NCI-H2171 (cell line): Measurements from ENCODE around the gene PCNX3.
A peak's percentile ranks its signal among the peaks of the same experiment; 100 is the strongest.
"Not testable (repeated sequence)": the region's sequence is repeated elsewhere in the genome, so short reads cannot be mapped to it uniquely, and the experiment has no call there.

Experiments
- DNase-seq: peaks from one replicate; lab custom pipeline; 2025; lab: John Stamatoyannopoulos, UW

PCNX3 gene

DNA sequence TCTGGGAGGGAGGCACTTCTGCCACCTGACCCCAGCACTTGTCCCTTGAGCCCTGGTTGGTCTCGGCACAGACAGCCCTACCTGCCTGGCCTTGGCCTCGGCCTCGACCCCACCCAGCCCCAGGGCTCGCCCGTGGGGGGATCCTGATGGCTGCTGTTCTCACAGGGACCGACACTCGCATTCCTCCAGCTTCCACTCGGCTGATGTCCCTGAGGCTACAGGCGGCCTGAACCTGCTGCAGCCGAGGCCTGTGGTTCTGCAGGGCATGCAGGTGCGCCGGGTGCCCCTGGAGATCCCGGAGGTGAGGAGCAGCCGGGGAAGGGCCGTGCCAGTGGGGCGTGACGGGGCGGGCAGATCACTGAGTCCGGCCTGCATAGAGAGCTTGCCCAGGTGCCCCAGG is 5.1 kb downstream of the PCNX3 start:
- DNase-seq: no peak

GRCh38 chr11:65621460-65621859 is 5.9 kb downstream of the PCNX3 start:
- no peak for DNase-seq

- no peak for DNase-seq
Observed at GRCh38 chr11:65622011-65622410, 6.4 kb downstream of the PCNX3 start.

- DNase-seq: no peak
Observed at GRCh38 chr11:65623177-65623576, 7.6 kb downstream of the PCNX3 start.

GRCh38 chr11:65623852-65624616 is 8.5 kb downstream of the PCNX3 start:
- no peak for DNase-seq

DNA sequence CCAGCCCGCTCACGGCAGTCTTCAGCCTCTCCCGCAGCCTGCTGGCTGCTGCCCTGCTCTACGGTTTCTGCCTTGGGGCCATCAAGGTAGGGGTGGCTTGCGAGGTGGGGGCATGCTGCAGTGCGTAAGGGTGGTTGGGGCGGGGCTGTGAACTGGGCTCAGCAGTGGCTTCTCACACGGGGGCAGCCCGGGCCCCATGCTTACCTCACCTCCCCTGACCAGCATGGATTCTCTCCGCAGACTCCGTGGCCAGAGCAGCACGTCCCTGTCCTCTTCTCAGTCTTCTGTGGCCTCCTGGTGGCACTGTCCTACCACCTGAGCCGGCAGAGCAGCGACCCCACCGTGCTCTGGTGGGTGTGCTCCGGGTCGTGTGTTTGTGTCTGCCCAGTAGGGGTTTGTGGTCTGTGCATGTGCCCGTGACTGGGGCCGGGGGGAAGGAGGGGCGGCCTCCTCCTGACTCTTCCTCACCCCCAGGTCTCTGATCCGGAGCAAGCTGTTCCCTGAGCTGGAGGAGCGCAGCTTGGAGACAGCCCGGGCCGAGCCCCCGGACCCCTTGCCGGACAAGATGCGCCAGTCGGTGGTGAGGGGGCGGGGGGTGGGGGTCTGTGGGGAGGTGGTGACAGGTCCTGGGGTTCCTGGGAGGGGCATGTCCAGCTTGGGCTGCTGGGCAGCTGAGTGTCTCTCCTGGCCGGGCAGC is 9.5 kb downstream of the PCNX3 start:
- DNase-seq: no peak

DNA sequence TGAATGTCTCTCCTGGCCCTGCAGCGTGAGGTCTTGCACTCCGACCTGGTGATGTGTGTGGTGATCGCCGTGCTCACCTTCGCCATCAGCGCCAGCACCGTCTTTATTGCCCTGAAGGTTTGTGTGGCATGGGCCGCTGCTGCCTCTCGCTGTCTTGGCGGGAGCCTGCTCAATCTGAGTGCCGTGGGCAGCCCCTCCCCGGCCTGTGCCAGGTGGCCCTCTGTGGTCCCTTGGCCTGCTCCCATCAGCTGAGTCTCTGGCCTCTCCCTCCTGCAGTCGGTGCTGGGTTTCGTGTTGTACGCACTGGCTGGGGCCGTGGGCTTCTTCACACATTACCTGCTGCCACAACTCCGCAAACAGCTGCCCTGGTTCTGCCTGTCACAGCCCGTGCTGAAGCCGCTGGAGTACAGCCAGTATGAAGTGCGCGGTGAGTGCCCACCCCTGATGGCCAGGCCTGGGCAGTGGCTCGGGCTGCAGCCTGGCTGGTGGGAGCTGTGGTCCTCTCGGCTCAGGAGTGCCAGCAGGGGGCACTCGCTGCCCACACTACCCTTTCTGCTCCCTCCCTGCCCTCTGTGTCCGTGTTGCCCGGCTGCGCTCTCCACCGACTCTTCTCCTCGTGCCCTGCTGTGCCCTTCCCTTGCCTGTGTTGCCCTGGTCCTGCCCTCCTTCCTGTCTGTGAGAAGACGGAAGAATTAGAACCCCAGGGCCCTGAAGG is 10.2 kb downstream of the PCNX3 start:
- DNase-seq: no peak

- DNase-seq: no peak
Observed at GRCh38 chr11:65627202-65627601, 11.6 kb downstream of the PCNX3 start.

GRCh38 chr11:65629579-65629978 is 14.0 kb downstream of the PCNX3 start:
- no peak for DNase-seq

DNA sequence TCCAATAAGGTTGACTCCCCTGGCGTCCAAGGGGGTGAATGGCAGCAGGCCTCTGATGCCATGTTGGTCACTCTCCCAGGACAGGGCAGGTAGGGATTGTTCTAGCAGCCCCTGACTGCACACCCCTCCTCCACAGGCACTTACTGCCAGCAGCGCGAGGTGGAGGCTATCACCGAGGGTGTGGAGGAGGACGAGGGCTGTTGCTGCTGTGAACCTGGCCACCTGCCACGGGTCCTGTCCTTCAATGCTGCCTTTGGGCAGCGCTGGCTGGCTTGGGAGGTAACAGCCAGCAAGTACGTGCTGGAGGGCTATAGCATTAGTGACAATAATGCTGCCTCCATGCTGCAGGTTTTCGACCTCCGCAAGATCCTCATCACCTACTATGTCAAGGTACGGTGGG is 14.6 kb downstream of the PCNX3 start:
- DNase-seq: no peak

GRCh38 chr11:65633390-65634108 is 18.0 kb downstream of the PCNX3 start:
- no peak for DNase-seq

DNA sequence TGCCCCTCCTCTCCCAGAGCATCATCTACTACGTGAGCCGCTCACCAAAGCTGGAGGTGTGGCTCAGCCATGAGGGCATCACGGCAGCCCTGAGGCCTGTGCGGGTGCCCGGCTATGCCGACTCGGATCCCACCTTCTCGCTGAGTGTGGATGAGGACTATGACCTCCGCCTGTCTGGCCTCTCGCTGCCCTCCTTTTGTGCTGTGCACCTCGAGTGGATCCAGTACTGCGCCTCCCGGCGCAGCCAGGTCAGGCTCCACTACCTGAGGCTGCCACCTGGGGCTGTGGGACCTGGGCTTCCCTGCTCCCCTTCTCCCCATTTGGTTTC is 18.5 kb downstream of the PCNX3 start:
- DNase-seq: no peak

GRCh38 chr11:65634440-65634839 is 18.9 kb downstream of the PCNX3 start:
- no peak for DNase-seq

GRCh38 chr11:65634905-65635731 is 19.5 kb downstream of the PCNX3 start:
- DNase-seq: no peak

GRCh38 chr11:65636108-65637031 is 20.8 kb downstream of the PCNX3 start:
- no peak for DNase-seq

DNA sequence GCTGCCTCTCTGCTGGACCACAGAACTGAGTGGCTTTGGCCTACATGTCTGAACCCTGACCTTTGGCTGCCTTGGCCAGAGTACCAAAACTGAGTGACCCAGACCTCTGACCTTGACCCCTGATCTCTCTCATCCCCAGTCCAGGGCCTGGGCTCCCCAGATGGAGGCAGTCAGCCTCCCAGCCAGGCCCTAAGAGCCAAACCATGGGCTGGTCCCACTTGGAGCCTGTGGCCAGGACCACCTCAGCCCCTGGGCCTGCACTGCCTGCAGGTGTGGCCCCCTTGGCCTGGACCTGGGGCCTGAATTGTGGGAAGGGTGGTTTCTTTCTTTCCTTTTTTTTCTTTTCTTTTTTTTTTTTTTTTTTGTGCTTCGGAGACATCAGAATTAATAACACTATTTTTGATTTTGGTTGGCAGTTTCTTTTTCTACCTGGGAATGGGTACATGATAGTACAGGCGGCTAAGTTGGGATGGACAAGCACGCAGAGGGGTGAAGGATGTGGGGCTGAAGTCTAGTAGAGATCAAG is 21.5 kb downstream of the PCNX3 start:
- DNase-seq: no peak

DNA sequence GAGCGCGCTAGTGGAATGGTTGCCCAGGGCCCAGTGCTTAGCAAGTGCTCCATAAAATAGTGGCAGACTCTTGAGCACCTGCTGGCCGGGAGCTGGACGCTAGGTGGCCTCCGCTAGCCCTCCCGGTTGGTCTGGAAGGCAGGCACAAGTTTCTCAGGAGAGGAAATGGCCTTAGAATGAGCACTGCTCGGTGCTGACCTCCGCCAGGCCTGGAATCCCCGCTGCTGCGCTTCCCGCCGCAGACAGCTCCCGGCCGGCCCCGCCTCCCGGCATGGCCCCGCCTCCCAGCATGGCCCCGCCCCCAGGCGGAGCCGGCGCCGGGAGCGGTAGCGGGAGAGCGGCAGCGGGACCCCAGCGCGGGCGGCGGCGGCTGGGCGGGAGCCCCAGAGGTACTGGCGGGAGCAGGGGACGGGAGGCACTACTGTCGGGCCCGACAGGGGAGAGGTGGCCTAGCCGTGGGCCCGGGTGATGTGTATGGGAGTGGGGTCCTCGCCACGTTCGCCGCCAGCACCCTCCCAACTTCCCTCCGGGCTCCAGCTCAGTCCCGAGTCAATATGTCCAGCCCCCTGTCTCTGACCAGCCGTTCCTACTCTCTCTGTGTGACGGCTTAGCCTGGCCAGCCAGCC is 22.3 kb downstream of the PCNX3 start, which contains the start of gene SIPA1:
SIPA1 (plus strand) TSS at position 308 of the 626 bp plus-strand sequence. CDS start 2,821 bp downstream, outside the sequence.
- DNase-seq: peak; percentile 43

DNA sequence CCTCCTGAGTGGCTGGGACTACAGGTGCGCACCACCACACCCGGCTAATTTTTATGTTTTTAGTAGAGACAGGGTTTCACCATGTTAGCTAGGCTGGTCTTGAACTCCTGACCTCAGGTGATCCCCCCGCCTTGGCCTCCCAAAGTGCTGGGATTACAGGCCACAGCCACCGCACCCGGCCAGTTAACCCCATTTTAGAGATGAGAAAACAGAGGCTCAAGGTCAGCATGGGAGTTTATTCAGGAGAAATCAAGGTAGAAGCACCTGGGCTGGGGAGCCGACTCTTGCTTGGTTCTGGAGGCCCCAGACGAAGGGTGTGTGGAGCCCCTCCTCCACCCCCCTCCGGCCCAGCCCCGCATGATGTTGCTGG is 23.6 kb downstream of the PCNX3 start:
- DNase-seq: not testable (repeated sequence)

- DNase-seq: no peak
Observed at GRCh38 chr11:65639623-65640482, 24.3 kb downstream of the PCNX3 start.
